ENCODE measurements around the gene PHACTR3.

GRCh38 chr20:59577037-59577808 is 27.1 kb upstream of the PHACTR3 start:
- no peak for TF ChIP-seq POLR2A (IDR thresholded peaks at IDR 0.05)
- TF ChIP-seq CTCF (IDR thresholded peaks at IDR 0.05) = no peak

Measured in prostate gland (tissue), 2 donors.